Caco-2 (cell line): ENCODE measurements around the gene CXXC1. TPM values are rescaled to one million over a fixed set of nuclear protein-coding genes. Genes with fewer than 3 reads are reported as not detected.

ENCODE experiments used
- BruUV-seq: library from RNA; stranded (reverse); fragments of 400-500 nt; replicated peaks from 2 replicates; lab custom pipeline; 2021; lab: Mats Ljungman, UMichigan
- CTCF ChIA-PET: fragments of 300-600 bp; sonication (Branson Sonifier 250); formaldehyde crosslinking; loops from one replicate; lab custom pipeline; 2022; ENCODE audit warnings: antibody characterized with exemption; lab: Charles Lee
- POLR2A ChIA-PET: fragments of 300-600 bp; sonication (Branson Sonifier 250); formaldehyde crosslinking; loops from one replicate; lab custom pipeline; 2022; ENCODE audit warnings: antibody characterized with exemption; lab: Charles Lee
- DNase-seq, 2 experiments: peaks; one replicate each; pipeline versions ENCODE4 v3.0.0 to v3.0.0-alpha.2; 2020 to 2022
- H3K27me3 ChIP-seq: replicated peaks from 2 replicates; pipeline ENCODE4 v1.6.0; 2011; ENCODE audit warnings: low read length; ENCODE audit not compliant: control insufficient read depth, insufficient read depth
- H3K36me3 ChIP-seq: 2 replicates; pipeline ENCODE4 v1.5.1; 2011; ENCODE audit warnings: low read length; ENCODE audit not compliant: control insufficient read depth, insufficient read depth
- H3K4me1 ChIP-seq: fragments of 250-450 bp; sonication (Bioruptor Pico); 2 replicates; pipeline ENCODE4 v1.5.1; 2020; ENCODE audit warnings: mild to moderate bottlenecking
- H3K4me3 ChIP-seq: 2 replicates; pipeline ENCODE4 v1.5.1; 2011; ENCODE audit warnings: low read depth, mild to moderate bottlenecking, control low read depth, low read length
- H3K9me3 ChIP-seq: fragments of 250-450 bp; sonication (Bioruptor Pico); 2 replicates; pipeline ENCODE4 v1.5.1; 2020; ENCODE audit warnings: mild to moderate bottlenecking, moderate library complexity
- H3K27ac Mint-ChIP-seq: one replicate; pipeline ENCODE4 v1.8.0; 2022; ENCODE audit warnings: mixed read lengths; ENCODE audit not compliant: unreplicated experiment
- H3K27me3 Mint-ChIP-seq: one replicate; pipeline ENCODE4 v1.8.0; 2022; ENCODE audit warnings: mixed read lengths; ENCODE audit not compliant: insufficient read depth, unreplicated experiment
- H3K36me3 Mint-ChIP-seq: one replicate; pipeline ENCODE4 v1.8.0; 2022; ENCODE audit warnings: mild to moderate bottlenecking, mixed read lengths; ENCODE audit not compliant: insufficient read depth, unreplicated experiment
- H3K4me1 Mint-ChIP-seq: one replicate; pipeline ENCODE4 v1.8.0; 2022; ENCODE audit warnings: low read depth, mixed read lengths; ENCODE audit not compliant: unreplicated experiment
- H3K4me3 Mint-ChIP-seq: one replicate; pipeline ENCODE4 v1.8.0; 2022; ENCODE audit warnings: mild to moderate bottlenecking, moderate library complexity, mixed read lengths; ENCODE audit not compliant: unreplicated experiment
- H3K9me3 Mint-ChIP-seq: one replicate; pipeline ENCODE4 v1.8.0; 2022; ENCODE audit warnings: mixed read lengths; ENCODE audit not compliant: unreplicated experiment
- CTCF ChIP-seq, 2 experiments: fragments of 200-600 bp in 1 of 2; IDR thresholded peaks; 1 replicate in 1 of 2; 2 replicates in 1 of 2; pipeline versions ENCODE4 v1.5.1 to v1.8.0; 2011 to 2022; ENCODE audit warnings: antibody characterized with exemption in 1 of 2, control low read depth in 1 of 2, inconsistent platforms in 1 of 2, low read depth in 1 of 2, low read length in 1 of 2, mild to moderate bottlenecking in 1 of 2, moderate library complexity in 1 of 2; ENCODE audit not compliant: insufficient read depth in 1 of 2, severe bottlenecking in 1 of 2, unreplicated experiment in 1 of 2
- intact Hi-C: fragments of 100-400 bp; cut with micrococcal nuclease; formaldehyde crosslinking; loops from one replicate; pipeline ENCODE4 v1.10.0; 2022; ENCODE audit not compliant: unreplicated experiment
- total RNA-seq: library from RNA; stranded (reverse); gene quantifications from 2 replicates; pipeline ENCODE4 v1.2.3, GENCODE V29; 2022

Gene CXXC1
- total RNA-seq, 1 experiment from 2014 or later = 37.7 TPM

DNA sequence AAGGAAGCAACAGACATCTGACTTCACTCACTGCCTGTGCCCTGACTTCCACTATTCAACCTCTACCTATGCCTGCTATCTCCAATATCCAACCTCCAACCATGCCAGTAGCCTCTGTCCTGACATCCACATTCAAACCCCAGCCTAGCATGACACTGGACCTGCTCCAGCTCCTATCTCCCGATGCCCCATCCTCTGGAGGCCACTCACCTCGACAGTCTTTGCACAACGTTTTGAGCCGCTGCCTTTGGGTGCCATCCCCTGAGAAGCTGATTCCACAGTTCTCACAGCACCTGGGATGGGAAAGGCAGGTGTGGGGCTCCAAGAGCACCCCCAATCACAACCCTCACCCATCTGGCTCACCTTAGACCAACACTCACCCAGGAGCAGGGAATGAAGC lies 11.0 kb downstream of the CXXC1 start:
- Histone ChIP-seq H3K9me3 (no peaks in the 10 kb centered on the region), H3K27me3 (no peaks in the 10 kb centered on the region), H3K36me3 (no peaks in the 10 kb centered on the region; the same call in 1 of the 2 replicates), H3K4me1 (no peaks in the 10 kb centered on the region), H3K4me3 (no peak overlapping the region)
- Mint-ChIP-seq H3K9me3 (no peaks in the 10 kb centered on the region), H3K27ac (no peak overlapping the region), H3K27me3 (no peaks in the 10 kb centered on the region), H3K36me3 (peaks cover 26% of the 10 kb centered on the region), H3K4me1 (peaks cover 12% of the 10 kb centered on the region), H3K4me3 (no peak overlapping the region)
- intact Hi-C loops = no loop called here
- TF ChIP-seq CTCF (IDR thresholded peaks at IDR 0.05; ENCODE audit: insufficient read depth in 1 of 2, low read depth in 1 of 2, low read length in 1 of 2, severe bottlenecking in 1 of 2, unreplicated experiment in 1 of 2) = no peak
- ChIA-PET CTCF (no interaction called here), POLR2A (no interaction called here)
- no peak for DNase-seq
- no TSS peak for BruUV-seq

DNA sequence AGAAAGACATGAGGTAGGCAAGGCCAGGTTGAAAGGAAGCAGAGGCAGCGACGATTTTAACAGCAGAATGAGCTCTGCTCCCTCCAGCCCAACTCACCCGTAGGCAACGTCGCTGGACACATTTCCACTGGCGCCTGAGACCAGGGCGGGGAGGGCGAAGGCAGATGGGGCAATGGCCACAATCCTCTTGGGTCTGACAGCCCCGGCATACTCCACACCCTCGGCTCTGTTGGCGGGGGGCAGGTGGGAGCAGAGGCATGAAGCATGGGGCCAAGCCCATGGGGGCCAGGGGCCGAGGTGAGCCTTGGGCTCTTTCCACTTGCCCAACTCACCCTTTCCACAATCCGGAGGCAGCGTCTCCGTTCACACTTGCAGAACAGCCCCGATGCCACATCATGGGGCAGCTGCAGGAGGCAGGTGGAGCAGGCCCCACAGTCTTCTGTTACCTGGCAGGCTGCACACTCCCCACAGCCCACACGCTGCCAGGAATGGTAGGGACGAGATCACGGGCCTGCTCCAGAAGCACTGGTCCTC lies 11.9 kb downstream of the CXXC1 start:
- CTCF ChIA-PET = no interaction called here
- no peak for DNase-seq
- H3K27me3 Mint-ChIP-seq = no peaks in the 10 kb centered on the region
- peaks cover 24% of the 10 kb centered on the region for H3K36me3 Mint-ChIP-seq
- TF ChIP-seq CTCF (IDR thresholded peaks at IDR 0.05; ENCODE audit: insufficient read depth in 1 of 2, low read depth in 1 of 2, low read length in 1 of 2, severe bottlenecking in 1 of 2, unreplicated experiment in 1 of 2) = no peak
- H3K36me3 ChIP-seq = no peaks in the 10 kb centered on the region; the same call in 1 of the 2 replicates
- no peaks in the 10 kb centered on the region for H3K4me1 ChIP-seq
- H3K27me3 ChIP-seq = no peaks in the 10 kb centered on the region
- no peak overlapping the region for H3K4me3 ChIP-seq
- peaks cover 8% of the 10 kb centered on the region for H3K4me1 Mint-ChIP-seq
- intact Hi-C loops = no loop called here
- no peaks in the 10 kb centered on the region for H3K9me3 Mint-ChIP-seq
- no peak overlapping the region for H3K27ac Mint-ChIP-seq
- H3K4me3 Mint-ChIP-seq = no peak overlapping the region
- POLR2A ChIA-PET = no interaction called here
- BruUV-seq = no TSS peak
- no peaks in the 10 kb centered on the region for H3K9me3 ChIP-seq

DNA sequence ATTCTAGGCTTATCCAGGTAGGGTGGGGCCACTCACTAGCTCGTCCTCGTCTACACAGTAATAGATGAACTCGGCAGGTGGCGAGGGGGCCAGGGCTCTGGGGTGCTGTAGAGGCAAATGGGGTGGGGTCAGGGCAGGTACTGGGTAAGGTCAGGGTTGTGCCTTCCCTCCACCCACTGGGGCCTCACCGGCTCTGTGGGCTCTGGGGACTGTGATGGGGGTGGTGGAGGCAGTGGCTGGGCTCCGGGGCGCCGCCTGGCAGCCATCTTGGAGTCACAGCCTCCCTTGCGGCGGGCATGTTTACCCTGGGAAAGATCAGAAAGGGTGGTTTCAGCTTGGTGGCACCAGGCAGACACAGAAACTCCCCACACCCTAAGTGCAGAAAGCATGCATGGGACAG lies 12.6 kb downstream of the CXXC1 start:
- Mint-ChIP-seq H3K36me3 (peaks cover 24% of the 10 kb centered on the region), H3K27me3 (no peaks in the 10 kb centered on the region), H3K27ac (no peak overlapping the region), H3K9me3 (no peaks in the 10 kb centered on the region), H3K4me1 (peaks cover 2% of the 10 kb centered on the region), H3K4me3 (no peak overlapping the region)
- POLR2A ChIA-PET = no interaction called here
- Histone ChIP-seq H3K9me3 (no peaks in the 10 kb centered on the region), H3K4me3 (no peak overlapping the region), H3K36me3 (no peaks in the 10 kb centered on the region; the same call in 1 of the 2 replicates), H3K27me3 (no peaks in the 10 kb centered on the region), H3K4me1 (no peaks in the 10 kb centered on the region)
- intact Hi-C loops = no loop called here
- CTCF ChIA-PET = no interaction called here
- BruUV-seq = no TSS peak
- DNase-seq = no peak
- no peak for TF ChIP-seq CTCF (IDR thresholded peaks at IDR 0.05; ENCODE audit: insufficient read depth in 1 of 2, low read depth in 1 of 2, low read length in 1 of 2, severe bottlenecking in 1 of 2, unreplicated experiment in 1 of 2)
